Calu3 (cell line): ENCODE measurements around the gene BACH1. TPM values are rescaled to one million over a fixed set of nuclear protein-coding genes. Genes with fewer than 3 reads are reported as not detected.
"Not testable (repeated sequence)": the region's sequence is repeated elsewhere in the genome, so short reads cannot be mapped to it uniquely, and the experiment has no call there.

ENCODE experiments used
- BruUV-seq: library from RNA; stranded (reverse); fragments of 400-500 nt; replicated peaks from 2 replicates; lab custom pipeline; 2021; lab: Mats Ljungman, UMichigan
- CTCF ChIA-PET: fragments of 300-600 bp; sonication (Branson Sonifier 250); formaldehyde crosslinking; loops from one replicate; lab custom pipeline; 2022; ENCODE audit warnings: antibody characterized with exemption; lab: Charles Lee
- DNase-seq: peaks from one replicate; pipeline ENCODE4 v3.0.0; 2022
- H3K27ac Mint-ChIP-seq: one replicate; pipeline ENCODE4 v1.8.0; 2022; ENCODE audit warnings: mixed read lengths; ENCODE audit not compliant: unreplicated experiment
- H3K27me3 Mint-ChIP-seq: one replicate; pipeline ENCODE4 v1.8.0; 2022; ENCODE audit warnings: mixed read lengths; ENCODE audit not compliant: unreplicated experiment
- H3K36me3 Mint-ChIP-seq: one replicate; pipeline ENCODE4 v1.8.0; 2022; ENCODE audit warnings: mild to moderate bottlenecking, moderate library complexity, mixed read lengths; ENCODE audit not compliant: insufficient read depth, unreplicated experiment
- H3K4me1 Mint-ChIP-seq: one replicate; pipeline ENCODE4 v1.8.0; 2022; ENCODE audit warnings: mild to moderate bottlenecking, low read depth, mixed read lengths; ENCODE audit not compliant: unreplicated experiment
- H3K4me3 Mint-ChIP-seq: one replicate; pipeline ENCODE4 v1.8.0; 2022; ENCODE audit warnings: mild to moderate bottlenecking, low read depth, moderate library complexity, mixed read lengths; ENCODE audit not compliant: unreplicated experiment
- H3K9me3 Mint-ChIP-seq: one replicate; pipeline ENCODE4 v1.8.0; 2022; ENCODE audit warnings: low read depth, mixed read lengths; ENCODE audit not compliant: unreplicated experiment
- CTCF ChIP-seq: fragments of 200-600 bp; IDR thresholded peaks from one replicate; pipeline ENCODE4 v1.8.0; 2022; ENCODE audit warnings: antibody characterized with exemption; ENCODE audit not compliant: unreplicated experiment
- intact Hi-C: fragments of 100-400 bp; cut with micrococcal nuclease; formaldehyde crosslinking; loops from one replicate; pipeline ENCODE4 v1.10.0; 2022; ENCODE audit not compliant: unreplicated experiment
- total RNA-seq: library from RNA; stranded (reverse); gene quantifications from 2 replicates; pipeline ENCODE4 v1.2.3, GENCODE V29; 2022

BACH1 gene
- total RNA-seq, 1 experiment from 2014 or later: 80.2 TPM

GRCh38 chr21:29347274-29347681, 48.6 kb downstream of the BACH1 start:
- H3K4me3 Mint-ChIP-seq: no peak overlapping the region
- peaks cover 12% of the 10 kb centered on the region for H3K4me1 Mint-ChIP-seq
- peaks cover 21% of the 10 kb centered on the region for H3K36me3 Mint-ChIP-seq
- intact Hi-C loops: loop anchor here (5.0 kb wide), 1 partner anchor 255 kb away; no protein-coding TSS in a partner anchor
- no peaks in the 10 kb centered on the region for H3K27me3 Mint-ChIP-seq
- CTCF ChIA-PET: interaction anchor here (1.0 kb wide), 1 partner anchor 44 kb away, joined by 3 read pairs; no protein-coding TSS in a partner anchor
- DNase-seq: no peak
- no peaks in the 10 kb centered on the region for H3K9me3 Mint-ChIP-seq
- no peak for TF ChIP-seq CTCF
- no TSS peak for BruUV-seq
- peak overlapping the region; percentile 33 for H3K27ac Mint-ChIP-seq

DNA sequence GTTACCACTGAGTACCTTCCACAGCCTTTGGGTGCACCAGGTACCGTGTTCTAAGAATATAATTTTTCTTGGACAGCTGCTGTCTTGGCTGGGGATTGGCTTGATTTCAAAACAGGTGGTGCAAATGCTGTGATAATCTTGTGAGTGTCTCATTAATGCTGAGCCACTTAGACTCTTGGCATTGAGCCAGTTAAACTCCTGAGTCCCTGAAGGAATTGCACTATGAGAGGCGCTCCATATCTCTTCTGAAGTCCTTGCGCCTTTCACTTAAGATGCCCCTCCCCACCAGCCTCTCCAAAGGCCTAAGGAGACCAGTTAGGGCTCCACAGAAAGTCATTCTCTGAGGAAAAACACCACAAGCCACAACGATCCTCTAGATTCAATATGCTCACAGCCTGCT, 51.0 kb downstream of the BACH1 start:
- no peak overlapping the region for H3K4me3 Mint-ChIP-seq
- intact Hi-C loops: loop anchor here (5.0 kb wide), 1 partner anchor 257 kb away; no protein-coding TSS in a partner anchor
- BruUV-seq: no TSS peak
- TF ChIP-seq CTCF: no peak
- H3K4me1 Mint-ChIP-seq: peaks cover 12% of the 10 kb centered on the region
- peaks cover 20% of the 10 kb centered on the region for H3K36me3 Mint-ChIP-seq
- H3K27me3 Mint-ChIP-seq: no peaks in the 10 kb centered on the region
- peaks cover 9% of the 10 kb centered on the region for H3K9me3 Mint-ChIP-seq
- no peak for DNase-seq
- CTCF ChIA-PET: interaction anchor here (1.1 kb wide), 1 partner anchor 45 kb away, joined by 3 read pairs; no protein-coding TSS in a partner anchor
- H3K27ac Mint-ChIP-seq: no peak overlapping the region

GRCh38 chr21:29350246-29350779, 51.6 kb downstream of the BACH1 start:
- intact Hi-C loops: no loop called here
- CTCF ChIA-PET: no interaction called here
- no peaks in the 10 kb centered on the region for H3K27me3 Mint-ChIP-seq
- H3K27ac Mint-ChIP-seq: no peak overlapping the region
- peaks cover 20% of the 10 kb centered on the region for H3K36me3 Mint-ChIP-seq
- no peak for TF ChIP-seq CTCF
- H3K9me3 Mint-ChIP-seq: peaks cover 10% of the 10 kb centered on the region
- peaks cover 12% of the 10 kb centered on the region for H3K4me1 Mint-ChIP-seq
- DNase-seq: no peak
- no TSS peak for BruUV-seq
- H3K4me3 Mint-ChIP-seq: no peak overlapping the region

- BruUV-seq: no TSS peak
- intact Hi-C loops: no loop called here
- CTCF ChIA-PET: no interaction called here
- Mint-ChIP-seq H3K9me3 (peaks cover 10% of the 10 kb centered on the region), H3K27me3 (no peaks in the 10 kb centered on the region), H3K27ac (peak overlapping the region; percentile 27), H3K36me3 (peaks cover 20% of the 10 kb centered on the region), H3K4me1 (peaks cover 8% of the 10 kb centered on the region), H3K4me3 (no peak overlapping the region)
- DNase-seq: no peak
- no peak for TF ChIP-seq CTCF
Observed at GRCh38 chr21:29351691-29352090, 53.0 kb downstream of the BACH1 start.

GRCh38 chr21:29355043-29355710, 56.5 kb downstream of the BACH1 start:
- CTCF ChIA-PET, H3K27me3 Mint-ChIP-seq, H3K4me1 Mint-ChIP-seq, H3K36me3 Mint-ChIP-seq, BruUV-seq, DNase-seq, H3K27ac Mint-ChIP-seq, intact Hi-C loops, H3K9me3 Mint-ChIP-seq, H3K4me3 Mint-ChIP-seq: not testable (repeated sequence)

- intact Hi-C loops, H3K4me1 Mint-ChIP-seq: not testable (repeated sequence)
Observed at GRCh38 chr21:29356291-29356690, 57.6 kb downstream of the BACH1 start.

More at GRCh38 chr21:29356291-29356690, 57.6 kb downstream of the BACH1 start:
- CTCF ChIA-PET, H3K36me3 Mint-ChIP-seq, H3K27ac Mint-ChIP-seq, H3K4me3 Mint-ChIP-seq, H3K9me3 Mint-ChIP-seq, H3K27me3 Mint-ChIP-seq, BruUV-seq, DNase-seq: not testable (repeated sequence)
